ENCODE data around the gene CASK.

CASK gene

GRCh38 chrX:41822892-41823291 lies 100.5 kb downstream of the CASK start:
- Histone ChIP-seq H3K27ac (no peak overlapping the region), H3K27me3 (ENCODE audit: insufficient read depth, low read depth, severe bottlenecking) (peaks cover 2% of the 10 kb centered on the region), H3K4me3 (ENCODE audit: low read depth, low read length) (no peak overlapping the region), H3K36me3 (no peaks in the 10 kb centered on the region), H3K9me3 (ENCODE audit: severe bottlenecking) (no peaks in the 10 kb centered on the region)
- no peak for DNase-seq
- TF ChIP-seq CTCF (IDR thresholded peaks at IDR 0.05; ENCODE audit: low read depth, low read length) = no peak

- H3K27ac ChIP-seq = no peak overlapping the region
- DNase-seq = no peak
- H3K4me3 ChIP-seq (ENCODE audit: low read depth, low read length) = no peak overlapping the region
- peaks cover 6% of the 10 kb centered on the region for H3K9me3 ChIP-seq (ENCODE audit: severe bottlenecking)
- peaks cover 4% of the 10 kb centered on the region for H3K27me3 ChIP-seq (ENCODE audit: insufficient read depth, low read depth, severe bottlenecking)
- TF ChIP-seq CTCF (IDR thresholded peaks at IDR 0.05; ENCODE audit: low read depth, low read length) = no peak
- H3K36me3 ChIP-seq = no peaks in the 10 kb centered on the region
These were observed 115.3 kb downstream of the CASK start for GRCh38 chrX:41808047-41808446.

GRCh38 chrX:41802958-41803357 lies 120.4 kb downstream of the CASK start:
- no peak overlapping the region for H3K27ac ChIP-seq
- 0 out of 2 replicates have a peak, but pooled peaks have one; percentile 10 for TF ChIP-seq CTCF (IDR thresholded peaks at IDR 0.05; ENCODE audit: low read depth, low read length)
- H3K27me3 ChIP-seq (ENCODE audit: insufficient read depth, low read depth, severe bottlenecking) = peaks cover 7% of the 10 kb centered on the region
- H3K9me3 ChIP-seq (ENCODE audit: severe bottlenecking) = no peaks in the 10 kb centered on the region
- H3K4me3 ChIP-seq (ENCODE audit: low read depth, low read length) = no peak overlapping the region
- DNase-seq = peak; percentile 15
- no peaks in the 10 kb centered on the region for H3K36me3 ChIP-seq

GRCh38 chrX:41799661-41800060 lies 123.7 kb downstream of the CASK start:
- H3K36me3 ChIP-seq = no peaks in the 10 kb centered on the region
- H3K4me3 ChIP-seq (ENCODE audit: low read depth, low read length) = no peak overlapping the region
- no peak for DNase-seq
- no peak for TF ChIP-seq CTCF (IDR thresholded peaks at IDR 0.05; ENCODE audit: low read depth, low read length)
- no peak overlapping the region for H3K27ac ChIP-seq
- peaks cover 3% of the 10 kb centered on the region for H3K27me3 ChIP-seq (ENCODE audit: insufficient read depth, low read depth, severe bottlenecking)
- no peaks in the 10 kb centered on the region for H3K9me3 ChIP-seq (ENCODE audit: severe bottlenecking)

- TF ChIP-seq CTCF (IDR thresholded peaks at IDR 0.05; ENCODE audit: low read depth, low read length) = no peak
- DNase-seq = no peak
- Histone ChIP-seq H3K27ac (no peak overlapping the region), H3K27me3 (ENCODE audit: insufficient read depth, low read depth, severe bottlenecking) (peaks cover 3% of the 10 kb centered on the region), H3K36me3 (no peaks in the 10 kb centered on the region), H3K9me3 (ENCODE audit: severe bottlenecking) (no peaks in the 10 kb centered on the region), H3K4me3 (ENCODE audit: low read depth, low read length) (no peak overlapping the region)
These were observed 126.8 kb downstream of the CASK start for GRCh38 chrX:41796577-41796976.

GRCh38 chrX:41796046-41796445 lies 127.3 kb downstream of the CASK start:
- H3K4me3 ChIP-seq (ENCODE audit: low read depth, low read length) = no peak overlapping the region
- no peak overlapping the region for H3K27ac ChIP-seq
- DNase-seq = no peak
- TF ChIP-seq CTCF (IDR thresholded peaks at IDR 0.05; ENCODE audit: low read depth, low read length) = no peak
- no peaks in the 10 kb centered on the region for H3K36me3 ChIP-seq
- peaks cover 3% of the 10 kb centered on the region for H3K27me3 ChIP-seq (ENCODE audit: insufficient read depth, low read depth, severe bottlenecking)
- no peaks in the 10 kb centered on the region for H3K9me3 ChIP-seq (ENCODE audit: severe bottlenecking)
